Kidney (tissue), 14 donors: ENCODE data around the gene CORO1C. TPM values are rescaled to one million over a fixed set of nuclear protein-coding genes. Genes with fewer than 3 reads are reported as not detected.
A peak's percentile ranks its signal among the peaks of the same experiment; 100 is the strongest.

Experiments used
- DNase-seq, 5 donors: peaks; one replicate each; pipeline ENCODE4 v3.0.0-alpha.2; 2013 to 2020
- FAIRE-seq: peaks from 2 replicates; lab custom pipeline; 2012; peaks lifted over from hg19 to GRCh38; lab: Jason Lieb, UNC
- H3K27ac ChIP-seq, 2 donors: one replicate each; pipeline ENCODE4 v1.7.0; 2013; ENCODE audit warnings: low read depth in 2 of 2, low read length in 2 of 2, inconsistent platforms in 1 of 2
- H3K27me3 ChIP-seq: one replicate; pipeline ENCODE4 v1.7.1; 2013; ENCODE audit warnings: low read length, inconsistent platforms; ENCODE audit not compliant: control insufficient read depth, insufficient read depth
- H3K36me3 ChIP-seq, 3 donors: one replicate each; pipeline versions ENCODE4 v1.7.0 to v1.7.1; 2013; ENCODE audit warnings: low read length in 3 of 3, control low read depth in 1 of 3, inconsistent platforms in 1 of 3; ENCODE audit not compliant: insufficient read depth in 3 of 3, control insufficient read depth in 2 of 3
- H3K4me1 ChIP-seq, 3 donors: one replicate each; pipeline versions ENCODE4 v1.7.0 to v1.7.1; 2013; ENCODE audit warnings: low read length in 3 of 3, inconsistent platforms in 1 of 3, low read depth in 1 of 3; ENCODE audit not compliant: control insufficient read depth in 2 of 3, insufficient read depth in 2 of 3
- H3K4me3 ChIP-seq, 3 donors: one replicate each; pipeline versions ENCODE4 v1.7.0 to v1.8.1; 2013; ENCODE audit warnings: low read length in 3 of 3, control low read depth in 1 of 3, inconsistent platforms in 1 of 3
- H3K9ac ChIP-seq, 3 donors: one replicate each; pipeline versions ENCODE4 v1.7.0 to v1.7.1; 2013; ENCODE audit warnings: low read length in 3 of 3, control low read depth in 1 of 3, inconsistent platforms in 1 of 3
- H3K9me3 ChIP-seq, 3 donors: one replicate each; pipeline versions ENCODE4 v1.7.0 to v1.7.1; 2013; ENCODE audit warnings: low read length in 3 of 3, control low read depth in 1 of 3, inconsistent platforms in 1 of 3; ENCODE audit not compliant: control insufficient read depth in 2 of 3, insufficient read depth in 1 of 3
- CTCF ChIP-seq: IDR thresholded peaks from 3 replicates; pipeline ENCODE4 v1.5.1; 2012; ENCODE audit warnings: mild to moderate bottlenecking, moderate library complexity, borderline replicate concordance; ENCODE audit not compliant: insufficient read depth; ENCODE audit errors: extremely low read depth
- intact Hi-C: fragments of 100-400 bp; cut with DNase I; formaldehyde crosslinking; loops from one replicate; pipeline ENCODE4 v1.11.1; 2022
- polyA plus RNA-seq: library from polyadenylated mRNA; stranded (reverse); fragments of 350-450 nt; fragmentation: Illumina TruSeq; extraction: RNeasy Lipid Tissue Mini Kit (QIAGEN cat#74804); gene quantifications from one replicate; pipeline ENCODE4 v1.2.3, GENCODE V29; 2014; ENCODE audit warnings: low read depth, low replicate concordance; ENCODE audit not compliant: insufficient read depth
- total RNA-seq: library from RNA; stranded (reverse); fragmentation: NEBNext Ultra II Directional; extraction: Animal tissue kit (Norgen Biotek cat#: 25700); gene quantifications from one replicate; pipeline ENCODE4 v1.2.1, GENCODE V29; 2021
- donor health status: control.
- donor health status: control.
- donor health status: control.
- donor health status: control.
- donor health status: control.
- donor health status: DM: yes; HTN: yes; CAD: no.
- donor health status: Normal renal cell carcinoma (clear cell type).

The CORO1C gene
- total and polyA plus RNA-seq, 2 donors from 2014 or later = 16.6 to 104 TPM

GRCh38 chr12:108645686-108646599, 85.4 kb downstream of the CORO1C start:
- Histone ChIP-seq H3K27me3 (no peaks in the 10 kb centered on the region), H3K4me3 (no peak overlapping the region), H3K36me3 (peaks cover 2 to 7% (median 7%) of the 10 kb centered on the region in 3 donors), H3K9me3 (no peaks in the 10 kb centered on the region), H3K9ac (no peak overlapping the region), H3K4me1 (peaks cover 0 to 19% (median 14%) of the 10 kb centered on the region in 3 donors), H3K27ac (no peak overlapping the region)
- no peak for FAIRE-seq
- TF ChIP-seq CTCF = no peak
- intact Hi-C loops = no loop called here
- no peak for DNase-seq

DNA sequence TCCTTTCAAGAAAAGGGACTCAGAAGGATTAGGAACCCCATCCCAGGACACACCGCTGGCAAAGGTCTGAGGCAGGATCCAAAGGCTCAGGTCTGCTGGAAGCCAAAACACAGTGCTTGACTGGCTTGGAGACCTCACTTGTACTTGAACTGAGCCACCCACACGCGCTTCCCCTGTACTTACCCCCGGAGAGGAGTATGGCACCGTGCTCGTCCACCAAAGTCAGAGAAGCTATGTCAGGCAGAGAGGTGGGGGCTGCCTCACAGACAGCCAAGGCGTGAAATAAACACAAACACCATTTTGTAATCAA, 86.6 kb downstream of the CORO1C start:
- Histone ChIP-seq H3K4me1 (peaks cover 0 to 19% (median 14%) of the 10 kb centered on the region in 3 donors), H3K27ac (no peak overlapping the region), H3K27me3 (no peaks in the 10 kb centered on the region), H3K4me3 (no peak overlapping the region), H3K9ac (no peak overlapping the region), H3K9me3 (no peaks in the 10 kb centered on the region), H3K36me3 (peaks cover 2 to 7% (median 7%) of the 10 kb centered on the region in 3 donors)
- FAIRE-seq = no peak
- no peak for TF ChIP-seq CTCF
- DNase-seq = no peak
- intact Hi-C loops = no loop called here

- FAIRE-seq (no peak), DNase-seq (peak in 1 of 5 donors; percentile 87)
- H3K9me3 ChIP-seq = no peaks in the 10 kb centered on the region
Measured at GRCh38 chr12:108643941-108644810, 87.1 kb downstream of the CORO1C start.

More at GRCh38 chr12:108643941-108644810, 87.1 kb downstream of the CORO1C start:
- H3K4me3 ChIP-seq = peak overlapping the region in 1 of 3 donors; percentile 3
- H3K27ac ChIP-seq = peak overlapping the region; percentile 33 to 63
- TF ChIP-seq CTCF = no peak
- H3K36me3 ChIP-seq = peaks cover 2 to 7% (median 7%) of the 10 kb centered on the region in 3 donors
- H3K27me3 ChIP-seq = no peaks in the 10 kb centered on the region
- intact Hi-C loops = no loop called here
- H3K4me1 ChIP-seq = peaks cover 0 to 19% (median 14%) of the 10 kb centered on the region in 3 donors
- no peak overlapping the region for H3K9ac ChIP-seq
